ENCODE results near the gene ADCY7.
A peak's percentile ranks its signal among the peaks of the same experiment; 100 is the strongest.

The ADCY7 gene

GRCh38 chr16:50248845-50249244 lies 17.5 kb upstream of the ADCY7 start:
- DNase-seq (ENCODE audit: low spot score), result no peak

- peak; percentile 84 for DNase-seq (ENCODE audit: low spot score)
Observed at GRCh38 chr16:50251375-50252081, 14.8 kb upstream of the ADCY7 start.

DNA sequence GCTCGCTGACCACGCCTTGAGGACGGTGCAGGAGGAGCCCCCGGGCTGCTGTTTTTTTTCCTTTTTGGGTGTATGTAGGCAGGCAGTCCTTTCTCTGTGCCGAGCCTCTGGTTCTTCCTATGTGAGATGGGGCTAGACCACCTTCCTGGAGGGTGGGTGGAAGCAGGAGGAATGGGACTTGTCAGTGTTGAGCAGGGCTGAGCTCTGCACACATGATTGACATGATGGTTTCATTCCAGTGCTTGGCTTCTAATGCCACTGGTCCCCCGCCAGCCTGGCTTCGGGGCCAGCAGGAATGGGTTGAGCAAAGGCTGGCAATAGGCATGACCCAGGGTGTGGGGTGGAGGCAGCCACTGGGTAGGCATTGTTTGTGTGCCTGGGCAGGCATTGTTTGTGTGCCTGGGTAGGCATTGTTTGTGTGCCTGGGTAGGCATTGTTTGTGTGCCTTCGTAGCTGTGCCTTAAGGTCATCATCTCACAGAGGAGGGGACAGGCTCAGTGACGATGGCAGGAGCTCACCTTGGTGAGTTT lies 14.2 kb upstream of the ADCY7 start:
- no peak for DNase-seq (ENCODE audit: low spot score)

DNA sequence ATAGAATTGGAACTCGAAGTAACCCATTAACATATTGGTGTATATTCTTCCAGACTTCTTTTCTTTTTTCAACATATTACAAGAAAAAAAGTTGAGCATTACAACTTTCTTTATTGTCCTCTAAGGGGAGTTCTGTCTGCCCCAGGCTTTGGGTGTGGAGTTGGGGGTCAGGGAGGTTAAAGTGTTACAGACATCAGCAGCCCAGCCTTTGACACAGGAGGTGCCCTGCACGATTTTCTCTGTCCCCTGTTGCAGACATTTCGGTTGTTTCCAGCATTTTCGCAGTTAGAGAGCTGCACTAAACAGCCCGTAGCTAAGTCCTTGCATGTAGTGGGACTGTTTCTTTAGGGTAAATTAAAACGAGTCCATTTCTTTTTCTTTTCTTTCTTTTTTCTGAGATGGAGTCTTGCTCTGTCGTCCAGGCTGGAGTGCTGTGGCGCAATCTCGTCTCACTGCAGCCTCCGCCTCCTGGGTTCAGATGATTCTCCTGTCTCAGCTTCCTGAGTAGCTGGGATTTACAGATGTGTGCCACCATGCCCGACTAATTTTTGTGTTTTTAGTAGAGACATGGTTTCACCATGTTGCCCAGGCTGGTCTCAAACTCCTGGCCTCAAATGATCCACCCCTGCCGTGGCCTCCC lies 13.4 kb upstream of the ADCY7 start:
- DNase-seq (ENCODE audit: low spot score), result no peak

DNA sequence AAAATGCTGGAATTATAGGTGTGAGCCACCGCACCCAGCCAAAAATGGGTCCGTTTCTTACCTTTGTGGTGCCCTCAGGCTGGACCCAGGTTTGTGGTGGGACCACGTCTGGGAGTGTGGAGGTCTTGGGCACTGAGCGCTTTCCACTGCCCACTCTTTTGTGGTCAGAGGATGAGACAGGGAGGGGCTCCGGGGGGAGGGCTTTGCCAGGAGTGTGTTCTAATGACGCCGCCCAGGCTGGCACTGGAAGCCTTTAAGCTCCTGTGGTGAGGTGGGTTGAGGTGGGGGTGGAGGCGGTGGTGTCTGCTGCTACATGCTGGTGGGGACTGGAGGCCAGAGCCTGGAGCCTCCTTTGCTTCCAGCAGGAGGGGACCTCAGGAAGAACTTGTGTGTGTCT lies 12.8 kb upstream of the ADCY7 start:
- DNase-seq (ENCODE audit: low spot score), result no peak

DNA sequence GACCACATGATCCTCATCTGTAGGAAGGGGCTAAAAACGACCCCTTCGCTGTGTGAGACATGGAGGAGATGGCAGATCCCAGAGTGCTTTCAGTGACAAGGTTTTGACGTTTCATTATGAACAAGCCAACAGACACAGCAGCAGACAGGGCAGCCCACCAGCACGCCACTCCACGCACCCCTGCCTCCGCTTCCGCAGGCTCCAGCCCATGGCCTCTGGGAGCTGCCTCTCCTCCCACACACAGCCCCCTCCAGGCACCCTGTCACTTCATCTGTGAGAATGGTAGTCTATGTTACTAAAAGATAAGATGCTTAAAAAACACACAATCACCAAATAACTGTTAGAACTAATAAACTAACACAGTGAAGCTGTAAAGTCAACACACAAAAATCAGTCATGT lies 12.3 kb upstream of the ADCY7 start:
- DNase-seq (ENCODE audit: low spot score), result no peak

GRCh38 chr16:50255538-50255937 lies 10.8 kb upstream of the ADCY7 start:
- DNase-seq (ENCODE audit: low spot score), result no peak

- DNase-seq (ENCODE audit: low spot score), result no peak
Observed at GRCh38 chr16:50256604-50257003, 9.7 kb upstream of the ADCY7 start.

DNA sequence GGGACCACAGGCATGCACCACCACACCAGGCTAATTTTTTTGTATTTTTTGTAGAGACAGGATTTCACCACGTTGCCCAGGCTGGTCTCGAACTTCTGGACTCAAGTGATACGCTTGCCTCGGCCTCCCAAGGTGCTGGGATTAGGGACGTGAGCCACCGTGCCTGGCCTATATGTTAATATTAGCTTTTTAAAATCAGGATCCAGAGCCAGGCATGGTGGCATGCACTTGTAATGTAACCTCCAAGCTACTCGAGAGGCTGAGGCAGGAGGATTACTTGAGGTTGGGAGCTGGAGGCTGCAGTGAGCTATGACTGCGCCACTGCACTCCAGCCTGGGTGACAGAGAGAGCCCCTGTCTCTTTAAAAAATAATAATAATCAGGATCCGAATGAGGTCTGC lies 8.5 kb upstream of the ADCY7 start:
- no peak for DNase-seq (ENCODE audit: low spot score)

- DNase-seq (ENCODE audit: low spot score), result peak; percentile 79
Observed at GRCh38 chr16:50259334-50260205, 6.8 kb upstream of the ADCY7 start.

DNA sequence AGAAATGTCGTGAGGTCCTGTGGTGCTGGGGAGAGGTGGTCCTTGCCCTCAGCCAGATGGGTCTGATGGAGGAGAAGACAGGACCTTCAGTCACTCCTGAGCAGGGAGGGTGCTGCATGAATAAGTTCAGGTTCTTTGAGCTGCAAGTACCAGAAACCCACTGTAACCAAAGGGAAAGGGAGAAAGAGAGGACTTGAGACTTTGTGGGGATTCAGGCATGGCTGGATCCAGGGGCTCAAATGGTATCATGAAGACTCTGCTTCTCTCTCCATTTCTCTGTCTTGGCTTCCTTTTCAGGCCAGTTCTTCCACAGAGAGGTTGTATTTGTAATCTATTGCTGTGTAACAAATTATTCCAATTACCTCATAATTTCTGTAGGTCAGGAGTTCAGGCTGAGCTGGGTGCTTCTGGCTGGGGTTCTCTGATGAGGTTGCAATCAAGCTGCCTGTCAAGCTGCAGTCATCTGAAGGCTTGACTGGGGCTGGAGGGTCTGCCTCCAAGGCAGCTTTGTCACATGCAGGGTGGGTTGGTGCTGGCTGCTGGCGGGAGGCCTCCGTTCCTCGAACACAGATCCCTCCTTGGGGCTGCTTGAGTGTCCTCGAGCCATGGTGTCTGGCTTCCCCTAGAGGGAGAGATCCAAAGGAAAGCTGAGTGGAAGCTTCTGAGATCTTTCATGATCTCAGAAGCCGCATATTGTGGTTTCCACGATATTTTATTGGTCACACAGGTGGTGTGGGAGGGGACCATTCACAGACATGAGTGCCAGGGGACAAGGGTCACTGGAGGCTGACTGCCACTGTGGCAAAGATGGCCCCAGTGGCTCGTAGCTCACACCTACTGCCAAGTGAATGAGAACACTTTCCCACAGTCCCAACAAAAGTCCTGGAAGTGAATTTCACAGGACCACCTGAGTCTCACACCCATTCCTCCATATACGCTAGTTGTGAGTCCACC lies 5.9 kb upstream of the ADCY7 start:
- no peak for DNase-seq (ENCODE audit: low spot score)

- no peak for DNase-seq (ENCODE audit: low spot score)
Observed at GRCh38 chr16:50261160-50261706, 5.1 kb upstream of the ADCY7 start.

DNA sequence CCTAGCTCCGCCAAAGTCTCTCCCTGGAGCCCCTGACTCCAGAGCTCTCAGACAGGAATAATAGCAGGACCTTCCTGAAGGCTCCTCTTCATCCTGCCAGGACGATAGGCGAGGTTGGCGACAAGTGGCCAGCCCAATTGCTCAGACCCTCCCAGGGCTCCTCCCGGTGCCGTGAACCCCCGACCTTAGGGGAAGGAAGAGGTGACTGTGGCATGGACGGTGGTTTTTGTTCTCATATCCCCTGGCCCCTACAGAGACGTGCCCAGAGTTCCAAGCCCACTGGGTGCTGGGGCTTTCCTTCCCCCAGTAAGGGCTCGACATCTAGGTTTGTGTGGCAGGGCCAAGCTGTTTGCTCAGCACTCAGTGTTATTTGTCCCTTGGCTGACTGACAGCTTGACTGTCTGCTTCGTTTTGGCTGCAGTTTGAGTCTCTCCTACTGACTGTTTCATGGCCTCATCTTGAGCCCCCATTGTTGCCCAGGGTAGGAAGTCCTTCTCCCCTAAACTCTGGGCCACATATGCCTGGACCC lies 4.6 kb upstream of the ADCY7 start:
- DNase-seq (ENCODE audit: low spot score), result no peak

DNA sequence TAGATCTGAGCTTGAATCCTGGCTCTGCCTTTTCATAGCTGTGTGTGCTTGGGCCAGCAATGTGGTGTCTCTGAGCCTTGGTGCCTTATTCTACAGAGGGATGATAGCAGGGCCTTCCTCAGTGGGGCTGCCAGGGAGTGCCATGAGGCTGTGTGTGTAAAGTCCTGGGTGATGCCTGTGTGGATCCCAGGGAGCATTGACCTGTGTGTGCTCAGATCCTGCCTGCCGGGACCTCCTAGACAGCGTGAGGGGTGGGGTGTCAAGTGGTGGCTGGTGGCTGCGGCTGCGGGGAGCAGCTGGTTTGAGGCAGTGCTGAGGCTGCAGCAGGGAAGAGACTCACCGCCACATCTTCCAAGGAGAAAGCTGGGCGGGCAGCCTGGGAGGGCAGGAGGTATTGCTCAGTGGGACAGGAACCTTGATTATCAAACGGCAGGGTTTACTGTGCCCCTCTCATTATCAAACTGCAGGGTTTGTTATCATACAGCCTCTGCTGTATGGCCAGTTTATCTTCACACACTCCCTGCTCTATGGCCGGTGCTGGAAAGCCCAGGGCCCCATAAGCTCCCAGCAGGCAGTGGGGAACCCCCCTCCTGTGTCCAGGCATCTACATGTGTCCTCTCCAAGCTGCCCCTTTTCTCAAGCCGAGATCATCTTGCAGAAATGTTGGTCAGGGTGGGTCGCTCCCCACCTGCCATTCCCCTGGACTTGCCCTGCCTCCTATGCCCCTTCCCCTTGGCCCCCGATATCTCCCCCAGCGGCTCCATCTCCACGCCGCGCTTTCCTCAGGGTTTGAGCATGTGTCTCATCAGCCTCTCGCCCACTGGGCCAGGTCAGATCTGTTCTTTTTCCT lies 3.1 kb upstream of the ADCY7 start:
- DNase-seq (ENCODE audit: low spot score), result no peak

DNA sequence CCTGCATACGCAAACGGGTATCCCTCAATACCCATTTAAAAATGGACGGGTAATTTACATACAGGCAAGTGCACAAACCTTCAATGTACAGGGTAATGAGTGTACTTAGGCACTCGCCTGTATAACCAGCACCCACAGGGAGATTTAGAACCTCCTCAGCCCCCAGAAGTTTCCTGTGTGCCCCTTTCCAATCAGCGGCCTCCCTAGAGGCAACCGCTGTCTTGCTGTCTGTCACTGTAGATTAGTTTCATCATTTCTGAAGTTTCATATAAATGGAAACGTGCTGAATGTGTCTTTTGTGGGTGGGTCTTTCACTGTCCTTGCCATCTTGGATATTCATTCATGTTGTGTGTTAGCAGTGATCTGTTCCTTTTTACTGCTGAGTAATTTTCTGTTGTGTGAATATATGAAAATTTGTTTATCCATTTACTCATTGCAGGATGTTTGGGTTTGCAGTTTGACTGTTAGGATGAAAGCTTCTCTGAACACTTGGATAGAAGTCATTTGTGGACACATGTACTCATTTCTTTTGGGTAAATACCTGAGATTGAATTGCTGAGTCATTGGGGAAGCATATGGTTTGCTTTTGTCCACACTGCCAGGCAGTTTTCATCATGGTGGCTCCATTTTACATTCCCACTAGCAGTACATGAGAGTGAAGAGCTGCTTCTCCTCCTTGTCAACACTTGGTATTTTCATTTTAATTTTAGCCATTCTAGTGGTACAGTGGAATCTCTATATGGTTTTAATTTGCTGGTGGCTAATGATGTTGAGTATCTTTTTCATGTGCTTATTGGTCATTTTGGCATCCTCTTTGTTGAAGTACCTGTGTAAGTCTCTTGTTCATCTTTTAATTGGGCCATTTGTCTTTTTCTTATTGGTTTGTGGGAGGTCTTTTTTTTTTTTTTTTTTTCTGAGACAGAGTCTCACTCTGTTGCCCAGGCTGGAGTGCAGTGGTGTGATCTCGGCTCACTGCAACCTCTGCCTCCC lies 2.1 kb upstream of the ADCY7 start:
- DNase-seq (ENCODE audit: low spot score), result no peak

DNA sequence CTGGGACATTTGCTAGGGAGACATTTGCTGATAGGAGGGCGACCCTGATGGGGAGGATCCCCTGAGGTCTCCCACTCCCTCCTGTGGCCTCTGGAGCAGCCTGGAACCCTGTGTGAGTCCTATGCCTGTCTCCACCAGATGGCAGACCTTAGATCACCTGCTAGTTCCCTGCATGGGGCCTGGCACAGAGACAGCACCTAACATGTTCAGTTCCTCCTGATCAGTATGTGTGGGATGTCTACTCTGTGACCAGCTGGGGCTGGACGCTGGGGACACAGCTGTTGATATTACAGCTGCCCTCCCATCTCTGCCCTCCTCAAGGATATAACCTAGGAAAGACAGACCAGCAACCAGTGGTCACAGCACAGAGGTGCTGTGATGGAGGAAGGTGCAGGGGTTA lies 1.1 kb upstream of the ADCY7 start:
- no peak for DNase-seq (ENCODE audit: low spot score)

GRCh38 chr16:50265716-50266336 lies 525 bp upstream of the ADCY7 start:
- DNase-seq (ENCODE audit: low spot score), result no peak

GRCh38 chr16:50267151-50267631 lies 840 bp downstream of the ADCY7 start:
- peak; percentile 38 for DNase-seq (ENCODE audit: low spot score)

Data from GM03348 (cell line).